H9 (cell line): ENCODE measurements around the gene BMP2K. TPM values are rescaled to one million over a fixed set of nuclear protein-coding genes. Genes with fewer than 3 reads are reported as not detected.

Experiments
- DNase-seq: peaks from one replicate; pipeline ENCODE4 v3.0.0-alpha.2; 2017
- H2AFZ ChIP-seq: one replicate; pipeline ENCODE4 v1.6.1; 2013; ENCODE audit warnings: mild to moderate bottlenecking, low read length, control low read depth, moderate library complexity
- H2AK5ac ChIP-seq: 2 replicates; pipeline ENCODE4 v1.6.1; 2013; ENCODE audit warnings: low read length, control low read depth, mixed read lengths; ENCODE audit not compliant: insufficient read length
- H2BK120ac ChIP-seq: one replicate; pipeline ENCODE4 v1.6.1; 2013; ENCODE audit warnings: low read depth, mild to moderate bottlenecking, low read length, control low read depth, inconsistent platforms; ENCODE audit not compliant: poor library complexity, severe bottlenecking
- H2BK12ac ChIP-seq: 2 replicates; pipeline ENCODE4 v1.6.1; 2013; ENCODE audit warnings: low read length, control low read depth, mixed read lengths, low read depth; ENCODE audit not compliant: insufficient read length
- H2BK15ac ChIP-seq: 2 replicates; pipeline ENCODE4 v1.6.1; 2013; ENCODE audit warnings: low read depth, low read length, control low read depth
- H2BK20ac ChIP-seq: one replicate; pipeline ENCODE4 v1.6.1; 2013; ENCODE audit warnings: low read depth, mild to moderate bottlenecking, low read length, control low read depth, inconsistent platforms; ENCODE audit not compliant: poor library complexity, severe bottlenecking
- H2BK5ac ChIP-seq: 2 replicates; pipeline ENCODE4 v1.6.1; 2013; ENCODE audit warnings: low read length, control low read depth, mixed read lengths; ENCODE audit not compliant: insufficient read length
- H3K14ac ChIP-seq: 2 replicates; pipeline ENCODE4 v1.6.1; 2013; ENCODE audit warnings: low read length, control low read depth; ENCODE audit not compliant: insufficient read depth
- H3K18ac ChIP-seq: 2 replicates; pipeline ENCODE4 v1.6.1; 2013; ENCODE audit warnings: low read depth, mild to moderate bottlenecking, mixed read lengths, low read length, control low read depth; ENCODE audit not compliant: insufficient read length
- H3K23ac ChIP-seq: 2 replicates; pipeline ENCODE4 v1.6.1; 2013; ENCODE audit warnings: low read length, control low read depth, mixed read lengths, low read depth; ENCODE audit not compliant: insufficient read length
- H3K23me2 ChIP-seq: 2 replicates; pipeline ENCODE4 v1.6.1; 2013; ENCODE audit warnings: low read depth, mild to moderate bottlenecking, mixed read lengths, low read length, control low read depth; ENCODE audit not compliant: insufficient read length, poor library complexity, severe bottlenecking
- H3K27ac ChIP-seq: 2 replicates; pipeline ENCODE4 v1.5.1; 2013; ENCODE audit warnings: low read length, control low read depth, mixed read lengths, low read depth; ENCODE audit not compliant: insufficient read length
- H3K27me3 ChIP-seq: 2 replicates; pipeline ENCODE4 v1.6.1; 2013; ENCODE audit warnings: low read length, control low read depth, inconsistent platforms; ENCODE audit not compliant: insufficient read depth
- H3K4ac ChIP-seq: 2 replicates; pipeline ENCODE4 v1.6.1; 2013; ENCODE audit warnings: low read depth, mild to moderate bottlenecking, control low read depth, inconsistent platforms, low read length, moderate library complexity
- H3K4me1 ChIP-seq: 2 replicates; pipeline ENCODE4 v1.6.1; 2013; ENCODE audit warnings: low read length, control low read depth, inconsistent platforms; ENCODE audit not compliant: insufficient read depth
- H3K4me2 ChIP-seq: 2 replicates; pipeline ENCODE4 v1.6.1; 2013; ENCODE audit warnings: low read length, control low read depth, mixed read lengths; ENCODE audit not compliant: insufficient read length, insufficient read depth
- H3K56ac ChIP-seq: 2 replicates; pipeline ENCODE4 v1.6.1; 2013; ENCODE audit warnings: low read depth, mild to moderate bottlenecking, mixed read lengths, low read length, control low read depth; ENCODE audit not compliant: insufficient read length
- H3K79me1 ChIP-seq: 2 replicates; pipeline ENCODE4 v1.6.1; 2013; ENCODE audit warnings: low read depth, mild to moderate bottlenecking, moderate library complexity, low read length, control low read depth, inconsistent platforms; ENCODE audit not compliant: insufficient read depth, poor library complexity, severe bottlenecking
- H3K79me2 ChIP-seq: 2 replicates; pipeline ENCODE4 v1.6.1; 2013; ENCODE audit warnings: low read length, control low read depth, inconsistent platforms; ENCODE audit not compliant: insufficient read depth
- H3K9ac ChIP-seq: 2 replicates; pipeline ENCODE4 v1.6.1; 2013; ENCODE audit warnings: low read length, control low read depth, mixed read lengths; ENCODE audit not compliant: insufficient read length; ENCODE audit errors: extremely low read depth
- H3K9me3 ChIP-seq: one replicate; pipeline ENCODE4 v1.6.1; 2013; ENCODE audit warnings: low read depth, low read length, inconsistent platforms; ENCODE audit not compliant: control insufficient read depth
- H3T11ph ChIP-seq: one replicate; pipeline ENCODE4 v1.6.1; 2013; ENCODE audit warnings: mild to moderate bottlenecking, low read length, control low read depth, inconsistent platforms
- H4K20me1 ChIP-seq: one replicate; pipeline ENCODE4 v1.6.1; 2013; ENCODE audit not compliant: control insufficient read depth, insufficient read length, insufficient read depth
- H4K5ac ChIP-seq: 2 replicates; pipeline ENCODE4 v1.6.1; 2013; ENCODE audit warnings: low read depth, mild to moderate bottlenecking, mixed read lengths, low read length, control low read depth; ENCODE audit not compliant: insufficient read length
- H4K8ac ChIP-seq: replicated peaks from 2 replicates; pipeline ENCODE4 v1.6.1; 2013; ENCODE audit warnings: low read length, control low read depth, mixed read lengths, low read depth; ENCODE audit not compliant: insufficient read length
- H4K91ac ChIP-seq: 2 replicates; pipeline ENCODE4 v1.6.1; 2013; ENCODE audit warnings: low read depth, mild to moderate bottlenecking, moderate library complexity, mixed read lengths, low read length, control low read depth; ENCODE audit not compliant: insufficient read length
- H3K27ac Mint-ChIP-seq, 3 experiments: 2 replicates in 2 of 3; 3 replicates in 1 of 3; pipeline ENCODE4 v1.8.0; 2020 to 2021; ENCODE audit warnings: mixed read lengths in 3 of 3, mild to moderate bottlenecking in 1 of 3, moderate library complexity in 1 of 3
- H3K27me3 Mint-ChIP-seq: 2 replicates; pipeline ENCODE4 v1.8.0; 2021; ENCODE audit warnings: low read depth, mild to moderate bottlenecking, moderate library complexity, mixed read lengths
- H3K36me3 Mint-ChIP-seq, 3 experiments: 2 replicates in 2 of 3; 3 replicates in 1 of 3; pipeline ENCODE4 v1.8.0; 2020 to 2021; ENCODE audit warnings: low read depth in 3 of 3, mixed read lengths in 3 of 3; ENCODE audit not compliant: insufficient read depth in 1 of 3
- H3K4me1 Mint-ChIP-seq, 2 experiments: 2 replicates each; pipeline ENCODE4 v1.8.0; 2020; ENCODE audit warnings: mixed read lengths in 2 of 2
- H3K4me3 Mint-ChIP-seq, 2 experiments: 2 replicates in 1 of 2; 3 replicates in 1 of 2; pipeline ENCODE4 v1.8.0; 2020 to 2021; ENCODE audit warnings: mild to moderate bottlenecking in 2 of 2, mixed read lengths in 2 of 2, moderate library complexity in 1 of 2
- H3K9me3 Mint-ChIP-seq, 2 experiments: 2 replicates in 1 of 2; 3 replicates in 1 of 2; pipeline ENCODE4 v1.8.0; 2020; ENCODE audit warnings: mild to moderate bottlenecking in 2 of 2, mixed read lengths in 2 of 2, moderate library complexity in 1 of 2
- WGBS: extraction: QIAGEN DNeasy Blood & Tissue Kit; methylation state at CpG from one replicate; pipeline ENCODE4 v1.1.7; 2013; ENCODE audit warnings: missing lambda C conversion rate, low lambda C conversion rate, mixed read lengths; ENCODE audit not compliant: insufficient read length; ENCODE audit errors: extremely low coverage; 5-methylcytosine and 5-hydroxymethylcytosine counted together
- total RNA-seq: library from RNA; stranded (reverse); gene quantifications from 2 replicates; pipeline ENCODE4 v1.2.1, GENCODE V29; 2021
- TF ChIP-seq, protein P1 (sequence below): fragments of 200-600 bp; sonication (generic); conservative IDR thresholded peaks from 3 replicates; pipeline ENCODE4 v1.8.0; 2021; ENCODE audit warnings: antibody characterized with exemption, mild to moderate bottlenecking

The BMP2K gene
- total RNA-seq, 1 experiment from 2014 or later: 26.4 TPM

DNA sequence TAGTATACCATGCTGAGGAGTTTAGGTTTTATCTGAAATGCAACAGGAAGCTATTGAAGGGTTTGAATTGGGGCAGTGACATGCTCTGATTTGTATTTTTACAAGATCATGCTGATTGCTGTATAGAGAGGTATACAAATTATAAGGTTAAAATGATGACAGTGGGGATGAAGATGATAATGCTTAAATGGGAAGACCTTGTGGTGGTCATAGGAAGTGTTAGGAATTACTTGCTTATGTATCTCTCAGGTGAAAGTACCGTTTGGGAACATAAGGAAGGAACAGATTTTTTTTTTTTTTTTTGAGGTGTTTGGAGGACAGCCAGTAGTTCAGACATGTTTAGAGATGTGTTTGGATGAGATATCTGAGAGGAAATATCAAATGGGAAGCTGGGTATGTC, 5.0 kb downstream of the BMP2K start:
- Histone ChIP-seq H2BK20ac (no peak overlapping the region), H2BK120ac (no peak overlapping the region), H3K4ac (no peak overlapping the region), H3K4me1 (no peaks in the 10 kb centered on the region; the same call in 1 of the 2 replicates), H3K27me3 (no peaks in the 10 kb centered on the region), H3K9ac (no peak overlapping the region), H3K9me3 (no peaks in the 10 kb centered on the region), H2BK5ac (no peak overlapping the region), H2BK15ac (no peak overlapping the region), H2AK5ac (no peak overlapping the region), H3K56ac (no peak overlapping the region), H3K18ac (no peak overlapping the region), H3K4me2 (no peak overlapping the region), H4K91ac (no peak overlapping the region), H3K79me1 (no peaks in the 10 kb centered on the region), H2BK12ac (no peak overlapping the region), H4K20me1 (no peaks in the 10 kb centered on the region), H3K23me2 (no peaks in the 10 kb centered on the region), H4K8ac (no peak overlapping the region), H4K5ac (no peak overlapping the region), H3K23ac (no peak overlapping the region), H3T11ph (no peak overlapping the region), H2AFZ (no peak overlapping the region), H3K79me2 (peaks cover 11% of the 10 kb centered on the region; the same call in 1 of the 2 replicates), H3K27ac (no peak overlapping the region), H3K14ac (no peak overlapping the region)
- no CpG with 5 or more reads among the region's 1 CpG for WGBS
- TF ChIP-seq, protein P1, sequence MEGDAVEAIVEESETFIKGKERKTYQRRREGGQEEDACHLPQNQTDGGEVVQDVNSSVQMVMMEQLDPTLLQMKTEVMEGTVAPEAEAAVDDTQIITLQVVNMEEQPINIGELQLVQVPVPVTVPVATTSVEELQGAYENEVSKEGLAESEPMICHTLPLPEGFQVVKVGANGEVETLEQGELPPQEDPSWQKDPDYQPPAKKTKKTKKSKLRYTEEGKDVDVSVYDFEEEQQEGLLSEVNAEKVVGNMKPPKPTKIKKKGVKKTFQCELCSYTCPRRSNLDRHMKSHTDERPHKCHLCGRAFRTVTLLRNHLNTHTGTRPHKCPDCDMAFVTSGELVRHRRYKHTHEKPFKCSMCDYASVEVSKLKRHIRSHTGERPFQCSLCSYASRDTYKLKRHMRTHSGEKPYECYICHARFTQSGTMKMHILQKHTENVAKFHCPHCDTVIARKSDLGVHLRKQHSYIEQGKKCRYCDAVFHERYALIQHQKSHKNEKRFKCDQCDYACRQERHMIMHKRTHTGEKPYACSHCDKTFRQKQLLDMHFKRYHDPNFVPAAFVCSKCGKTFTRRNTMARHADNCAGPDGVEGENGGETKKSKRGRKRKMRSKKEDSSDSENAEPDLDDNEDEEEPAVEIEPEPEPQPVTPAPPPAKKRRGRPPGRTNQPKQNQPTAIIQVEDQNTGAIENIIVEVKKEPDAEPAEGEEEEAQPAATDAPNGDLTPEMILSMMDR: no peak
- Mint-ChIP-seq H3K36me3 (peaks cover 0 to 5% (median 0%) of the 10 kb centered on the region in 3 experiments; a peak in 1 of 7 replicates), H3K27ac (no peak overlapping the region), H3K4me3 (no peak overlapping the region), H3K4me1 (peaks cover 17 to 21% of the 10 kb centered on the region in 2 experiments), H3K9me3 (0 out of 5 replicates have a peak, but pooled peaks cover 0 to 2% of the 10 kb centered on the region in 2 experiments), H3K27me3 (no peaks in the 10 kb centered on the region)
- no peak for DNase-seq
